Osteoblast (primary cell): ENCODE results near the gene NEDD8. TPM values are rescaled to one million over a fixed set of nuclear protein-coding genes. Genes with fewer than 3 reads are reported as not detected.
"Not testable (repeated sequence)": the region's sequence is repeated elsewhere in the genome, so short reads cannot be mapped to it uniquely, and the experiment has no call there.

Source experiments
- DNase-seq: peaks from one replicate; pipeline ENCODE4 v3.0.0; 2011; ENCODE audit warnings: low spot score, mixed read lengths; ENCODE audit not compliant: insufficient read length; ENCODE audit errors: missing footprints
- H2AFZ ChIP-seq: 2 replicates; pipeline ENCODE4 v1.6.0; 2011; ENCODE audit warnings: mild to moderate bottlenecking, low read length
- H3K27ac ChIP-seq: 2 replicates; pipeline ENCODE4 v1.5.1; 2011; ENCODE audit warnings: mild to moderate bottlenecking, low read depth, low read length, moderate library complexity
- H3K27me3 ChIP-seq: 2 replicates; pipeline ENCODE4 v1.6.0; 2012; ENCODE audit warnings: mild to moderate bottlenecking, control low read depth, inconsistent platforms, low read length, moderate library complexity; ENCODE audit not compliant: insufficient read depth
- H3K36me3 ChIP-seq: 2 replicates; pipeline ENCODE4 v1.5.1; 2011; ENCODE audit warnings: mild to moderate bottlenecking, low read length, control low read depth, moderate library complexity; ENCODE audit not compliant: insufficient read depth
- H3K4me1 ChIP-seq: 2 replicates; pipeline ENCODE4 v1.5.1; 2011; ENCODE audit warnings: mild to moderate bottlenecking, low read length, control low read depth, moderate library complexity; ENCODE audit not compliant: insufficient read depth
- H3K4me2 ChIP-seq: 2 replicates; pipeline ENCODE4 v1.6.0; 2011; ENCODE audit warnings: mild to moderate bottlenecking, low read length; ENCODE audit not compliant: insufficient read depth
- H3K4me3 ChIP-seq: fragments of 200-600 bp; sonication (generic); 3 replicates; pipeline ENCODE4 v1.5.1; 2012; ENCODE audit warnings: mild to moderate bottlenecking, low read length, inconsistent platforms; ENCODE audit not compliant: insufficient read depth
- H3K79me2 ChIP-seq: 2 replicates; pipeline ENCODE4 v1.6.0; 2012; ENCODE audit warnings: mild to moderate bottlenecking, low read length, control low read depth, inconsistent platforms; ENCODE audit not compliant: insufficient read depth
- H3K9me3 ChIP-seq: 2 replicates; pipeline ENCODE4 v1.5.1; 2011; ENCODE audit warnings: low read depth, low read length, control low read depth
- H4K20me1 ChIP-seq: 2 replicates; pipeline ENCODE4 v1.6.0; 2012; ENCODE audit warnings: mild to moderate bottlenecking, low read length, control low read depth; ENCODE audit not compliant: insufficient read depth
- total RNA-seq: library from RNA; depleted of rRNA; stranded (reverse); fragments of >200 nt; gene quantifications from 2 replicates; pipeline ENCODE4 v1.2.3, GENCODE V29; 2012
- TF ChIP-seq, protein P1 (sequence below): IDR thresholded peaks from 2 replicates; pipeline ENCODE4 v1.5.1; 2011; ENCODE audit warnings: mild to moderate bottlenecking, low read depth, low read length, moderate library complexity; ENCODE audit errors: extremely low read depth

NEDD8 gene
- total RNA-seq, 1 donor, result 69.1 TPM

DNA sequence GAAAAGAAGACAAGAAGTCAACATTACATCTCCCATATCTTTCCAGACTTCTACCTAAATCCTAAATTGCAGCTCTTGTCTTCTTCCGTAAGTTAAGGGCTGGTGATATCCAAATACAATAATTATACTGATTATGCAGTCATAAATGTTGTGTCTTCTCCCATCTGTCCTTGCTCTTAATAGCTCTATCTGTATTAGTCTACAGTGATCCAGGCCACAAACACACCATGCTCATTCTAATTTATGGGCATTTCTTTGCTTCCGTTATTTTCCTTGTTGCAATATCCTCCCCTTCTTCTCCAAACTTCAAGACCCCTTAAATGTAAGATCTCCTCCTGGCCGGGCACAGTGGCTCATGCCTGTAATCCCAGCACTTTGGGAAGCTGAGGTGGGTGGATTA, 12.6 kb downstream of the NEDD8 start:
- Histone ChIP-seq H3K79me2 (peaks cover 57% of the 10 kb centered on the region), H3K27me3 (no peaks in the 10 kb centered on the region), H3K36me3 (peaks cover 13% of the 10 kb centered on the region), H3K4me1 (peaks cover 7% of the 10 kb centered on the region), H3K4me3 (no peak overlapping the region), H4K20me1 (peaks cover 9% of the 10 kb centered on the region), H3K9me3 (no peaks in the 10 kb centered on the region), H3K4me2 (no peak overlapping the region), H3K27ac (no peak overlapping the region), H2AFZ (no peak overlapping the region)
- DNase-seq, result no peak
- TF ChIP-seq, protein P1, sequence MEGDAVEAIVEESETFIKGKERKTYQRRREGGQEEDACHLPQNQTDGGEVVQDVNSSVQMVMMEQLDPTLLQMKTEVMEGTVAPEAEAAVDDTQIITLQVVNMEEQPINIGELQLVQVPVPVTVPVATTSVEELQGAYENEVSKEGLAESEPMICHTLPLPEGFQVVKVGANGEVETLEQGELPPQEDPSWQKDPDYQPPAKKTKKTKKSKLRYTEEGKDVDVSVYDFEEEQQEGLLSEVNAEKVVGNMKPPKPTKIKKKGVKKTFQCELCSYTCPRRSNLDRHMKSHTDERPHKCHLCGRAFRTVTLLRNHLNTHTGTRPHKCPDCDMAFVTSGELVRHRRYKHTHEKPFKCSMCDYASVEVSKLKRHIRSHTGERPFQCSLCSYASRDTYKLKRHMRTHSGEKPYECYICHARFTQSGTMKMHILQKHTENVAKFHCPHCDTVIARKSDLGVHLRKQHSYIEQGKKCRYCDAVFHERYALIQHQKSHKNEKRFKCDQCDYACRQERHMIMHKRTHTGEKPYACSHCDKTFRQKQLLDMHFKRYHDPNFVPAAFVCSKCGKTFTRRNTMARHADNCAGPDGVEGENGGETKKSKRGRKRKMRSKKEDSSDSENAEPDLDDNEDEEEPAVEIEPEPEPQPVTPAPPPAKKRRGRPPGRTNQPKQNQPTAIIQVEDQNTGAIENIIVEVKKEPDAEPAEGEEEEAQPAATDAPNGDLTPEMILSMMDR, result no peak

DNA sequence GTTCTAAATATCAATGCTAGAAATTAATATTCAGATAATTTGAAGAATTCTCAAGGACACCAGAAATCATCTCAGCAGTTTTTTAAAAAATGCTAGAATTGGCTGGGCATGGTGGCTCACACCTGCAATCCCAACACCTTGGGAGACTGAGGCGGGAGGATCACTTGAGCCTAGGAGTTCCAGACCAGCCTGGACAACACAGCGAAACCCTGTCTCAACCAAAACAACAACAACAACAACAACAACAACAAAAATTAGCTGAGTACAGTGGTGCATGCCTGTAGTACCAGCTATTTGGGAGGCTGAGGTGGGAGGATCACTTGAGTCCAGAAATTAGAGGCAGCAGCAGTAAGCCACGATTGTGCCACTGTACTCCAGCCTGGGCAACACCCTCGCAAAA, 13.1 kb downstream of the NEDD8 start:
- Histone ChIP-seq H3K36me3 (peaks cover 13% of the 10 kb centered on the region), H3K27me3 (no peaks in the 10 kb centered on the region), H4K20me1 (peaks cover 8% of the 10 kb centered on the region), H3K9me3 (no peaks in the 10 kb centered on the region), H3K4me1 (peaks cover 5% of the 10 kb centered on the region), H2AFZ (no peak overlapping the region), H3K79me2 (peaks cover 57% of the 10 kb centered on the region), H3K4me2 (no peak overlapping the region), H3K4me3 (no peak overlapping the region), H3K27ac (no peak overlapping the region)
- TF ChIP-seq, protein P1, result no peak
- no peak for DNase-seq

DNA sequence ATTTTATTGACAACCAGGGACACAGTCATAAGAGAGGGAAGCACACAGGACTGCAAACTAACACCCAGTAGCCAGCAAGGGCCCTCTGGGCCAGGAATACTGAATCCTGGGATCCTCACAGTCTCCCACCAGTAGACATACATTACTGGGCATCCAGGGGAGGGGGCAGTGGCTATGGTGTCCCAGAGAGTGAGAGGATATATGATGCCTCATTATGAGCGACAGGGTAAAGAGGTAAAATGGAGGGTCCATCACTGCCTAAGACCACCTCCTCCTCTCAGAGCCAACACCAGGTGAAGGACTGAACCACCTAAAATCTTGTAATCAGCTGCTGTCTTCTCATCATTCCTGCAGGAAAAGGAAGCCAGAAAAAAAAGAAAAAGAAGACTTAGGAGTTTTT, 15.3 kb downstream of the NEDD8 start:
- H3K79me2 ChIP-seq, result peaks cover 41% of the 10 kb centered on the region
- peaks cover 13% of the 10 kb centered on the region for H3K36me3 ChIP-seq
- H3K27me3 ChIP-seq, H3K9me3 ChIP-seq, H3K4me2 ChIP-seq, H2AFZ ChIP-seq, H4K20me1 ChIP-seq, H3K27ac ChIP-seq, H3K4me3 ChIP-seq: not testable (repeated sequence)
- H3K4me1 ChIP-seq, result peaks cover 12% of the 10 kb centered on the region
- DNase-seq, result peak; percentile 51

DNA sequence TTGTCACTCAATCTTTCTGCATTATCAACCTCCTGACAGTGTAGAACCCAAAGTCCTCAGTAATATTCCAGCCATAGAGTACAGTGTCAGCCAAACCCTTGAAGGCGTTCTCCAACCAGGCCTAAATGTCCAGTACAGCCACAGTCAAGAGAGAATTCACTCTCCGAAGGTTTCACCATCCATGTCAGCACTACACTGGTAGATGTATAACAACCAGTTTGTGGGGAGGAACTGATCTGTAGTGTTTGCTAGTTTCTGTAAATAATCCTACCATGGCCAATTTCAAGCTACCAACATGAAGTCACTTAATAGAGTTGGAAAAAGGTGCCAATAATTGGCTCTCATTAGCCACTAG, 15.8 kb downstream of the NEDD8 start:
- peaks cover 8% of the 10 kb centered on the region for H4K20me1 ChIP-seq
- peak overlapping the region; percentile 92 for H2AFZ ChIP-seq
- peak overlapping the region; percentile 80 for H3K4me3 ChIP-seq
- H3K79me2 ChIP-seq, result peaks cover 38% of the 10 kb centered on the region
- no peak for DNase-seq
- H3K4me1 ChIP-seq, result peaks cover 12% of the 10 kb centered on the region
- peak overlapping the region; percentile 78 for H3K27ac ChIP-seq
- H3K9me3 ChIP-seq, result no peaks in the 10 kb centered on the region
- peaks cover 15% of the 10 kb centered on the region for H3K36me3 ChIP-seq
- no peaks in the 10 kb centered on the region for H3K27me3 ChIP-seq
- peak overlapping the region; percentile 98 for H3K4me2 ChIP-seq
- TF ChIP-seq, protein P1, result no peak
